HG02852 (cell line): ENCODE data around the gene ITGA3.

Experiments
- ATAC-seq: cut with Tn5 transposase; IDR thresholded peaks from one replicate; pipeline ENCODE4 v1.9.1; 2021; ENCODE audit warnings: mild to moderate bottlenecking, moderate library complexity; ENCODE audit not compliant: unreplicated experiment

The ITGA3 gene

GRCh38 chr17:50090971-50091917 is 35.3 kb downstream of the ITGA3 start:
- no peak for ATAC-seq

- ATAC-seq = no peak
These were observed 36.0 kb downstream of the ITGA3 start for GRCh38 chr17:50091918-50092285.

GRCh38 chr17:50093246-50093645 is 37.3 kb downstream of the ITGA3 start:
- no peak for ATAC-seq

GRCh38 chr17:50093807-50094206 is 37.9 kb downstream of the ITGA3 start:
- no peak for ATAC-seq

DNA sequence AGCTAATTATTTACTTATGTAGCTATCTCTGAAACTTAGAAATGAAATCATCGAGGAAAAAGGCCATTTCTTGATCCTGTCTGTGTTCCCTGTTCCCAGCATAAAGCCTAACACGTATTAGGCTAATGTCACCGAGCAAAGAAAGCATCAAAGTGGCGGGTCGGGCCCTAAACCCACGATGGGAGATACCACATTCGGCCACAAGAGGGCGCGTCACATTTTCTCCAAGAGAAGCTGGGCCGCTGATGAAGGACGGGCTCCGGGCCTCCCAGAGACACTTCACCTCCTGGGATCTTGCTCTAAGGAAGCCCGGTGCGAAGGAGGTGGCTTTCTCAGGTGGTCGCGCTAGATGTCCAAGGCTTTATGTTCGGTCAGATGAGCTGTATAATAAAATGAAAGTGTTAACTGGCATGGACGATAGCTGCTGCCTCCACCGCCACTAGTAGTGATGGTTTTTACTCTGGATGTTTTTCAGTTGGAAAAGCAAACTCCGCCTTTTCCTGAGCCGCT is 38.4 kb downstream of the ITGA3 start:
- ATAC-seq = peak; percentile 30

- peak; percentile 90 for ATAC-seq
These were observed 39.1 kb downstream of the ITGA3 start, which contains the start of gene PDK2 for GRCh38 chr17:50094753-50095619. Gene PDK2, plus strand, starts transcription at chr17:50095351. Its CDS starts 85 bp downstream, at chr17:50095436.

DNA sequence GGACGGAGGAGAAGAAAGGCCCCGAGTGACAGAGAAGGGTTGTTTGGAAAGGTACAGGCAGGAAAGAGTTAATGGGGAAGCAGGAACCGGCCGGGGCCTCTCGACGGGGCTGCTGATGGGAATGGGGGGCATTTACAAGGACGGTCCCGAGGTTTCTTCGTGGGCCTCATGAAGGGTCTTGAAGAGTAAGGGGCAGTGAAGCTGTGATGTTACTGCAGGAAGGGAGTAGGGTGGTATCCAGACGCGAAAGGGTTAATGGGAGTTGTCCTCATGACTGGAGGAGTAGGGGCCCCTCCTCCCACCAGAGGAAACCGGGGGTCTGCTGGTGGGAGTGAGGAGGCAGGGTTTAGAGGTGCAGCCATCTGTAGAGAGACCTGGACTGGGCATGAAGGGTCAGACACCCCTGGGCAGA is 39.7 kb downstream of the ITGA3 start:
- peak; percentile 1 for ATAC-seq

DNA sequence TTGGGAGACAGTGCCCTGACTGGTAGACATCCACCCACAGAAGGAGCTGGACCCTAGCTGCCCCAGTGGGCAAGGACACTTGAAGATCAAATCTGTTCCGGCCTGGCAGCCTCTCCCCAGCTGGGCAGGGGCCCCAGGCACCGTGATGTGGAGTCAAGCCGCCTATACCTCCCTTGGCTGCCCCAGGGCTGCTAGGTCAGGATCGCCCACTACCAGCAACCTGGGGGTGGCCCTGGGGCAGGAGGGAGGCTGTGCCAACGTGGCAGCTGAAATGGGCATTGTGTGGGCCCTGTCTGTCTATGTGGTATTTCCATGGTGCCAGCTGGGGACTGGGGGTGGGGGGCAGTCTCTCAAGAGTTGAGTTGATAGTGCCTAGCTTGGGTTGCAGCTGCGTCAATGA is 40.2 kb downstream of the ITGA3 start:
- no peak for ATAC-seq

DNA sequence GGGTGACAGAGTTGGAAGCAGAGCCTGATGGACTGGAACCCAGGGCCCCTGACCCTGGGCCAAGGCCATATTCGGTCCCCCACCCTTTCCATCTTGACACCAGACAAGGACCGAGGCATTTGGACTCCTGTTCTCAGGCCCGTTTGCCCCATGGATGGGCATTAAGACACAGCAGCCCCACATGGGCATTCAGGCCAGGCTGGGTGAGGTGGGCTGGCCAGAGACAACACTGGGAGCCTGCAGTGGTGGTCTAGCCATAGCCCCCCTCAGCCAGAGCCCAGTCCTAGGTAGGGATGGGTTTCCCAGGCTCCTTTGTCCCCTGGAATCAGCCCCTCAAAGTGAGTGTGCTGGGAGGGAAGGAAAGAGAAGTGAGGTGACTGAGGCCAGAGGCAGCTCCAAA is 40.8 kb downstream of the ITGA3 start:
- no peak for ATAC-seq

- ATAC-seq = no peak
These were observed 41.5 kb downstream of the ITGA3 start for GRCh38 chr17:50097455-50097854.

DNA sequence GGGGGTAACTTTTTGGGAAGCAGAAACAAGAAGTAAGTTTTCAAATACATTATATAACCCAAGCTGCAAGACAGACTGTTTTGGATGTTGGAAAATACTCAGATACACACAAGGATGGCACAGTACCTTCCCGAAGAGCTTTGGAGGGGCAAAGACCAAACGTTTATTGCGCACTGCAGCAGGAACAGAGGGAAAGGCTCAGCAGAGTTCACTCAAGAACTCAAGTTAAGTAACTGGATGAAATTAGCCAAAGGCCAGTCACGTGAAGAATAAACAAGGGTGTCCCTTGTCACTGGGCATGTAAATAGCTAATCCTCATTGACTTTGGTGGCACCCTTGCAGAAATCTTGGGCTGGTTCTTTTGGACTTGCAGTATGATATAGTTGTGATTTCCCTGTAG is 42.0 kb downstream of the ITGA3 start:
- no peak for ATAC-seq

DNA sequence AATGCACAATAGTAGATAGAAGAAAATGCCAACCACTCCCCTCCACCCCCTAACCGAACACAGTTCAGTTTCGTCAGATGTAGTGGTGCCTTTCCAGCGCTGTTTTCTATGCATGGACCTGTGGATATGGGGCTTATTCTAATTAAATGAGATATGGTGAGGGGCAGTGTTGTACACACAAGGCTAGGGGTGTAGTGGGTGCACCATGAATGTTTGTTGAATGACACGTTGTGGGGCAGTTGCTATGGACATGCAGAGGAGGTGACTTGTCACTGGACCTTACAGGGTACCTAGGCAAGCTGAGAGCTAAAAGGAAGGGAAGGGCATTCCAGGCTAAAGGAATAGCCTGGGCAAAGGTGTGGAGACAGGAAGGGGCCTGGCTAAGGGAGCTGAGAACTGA is 42.7 kb downstream of the ITGA3 start:
- no peak for ATAC-seq

GRCh38 chr17:50099003-50099402 is 43.1 kb downstream of the ITGA3 start:
- no peak for ATAC-seq

DNA sequence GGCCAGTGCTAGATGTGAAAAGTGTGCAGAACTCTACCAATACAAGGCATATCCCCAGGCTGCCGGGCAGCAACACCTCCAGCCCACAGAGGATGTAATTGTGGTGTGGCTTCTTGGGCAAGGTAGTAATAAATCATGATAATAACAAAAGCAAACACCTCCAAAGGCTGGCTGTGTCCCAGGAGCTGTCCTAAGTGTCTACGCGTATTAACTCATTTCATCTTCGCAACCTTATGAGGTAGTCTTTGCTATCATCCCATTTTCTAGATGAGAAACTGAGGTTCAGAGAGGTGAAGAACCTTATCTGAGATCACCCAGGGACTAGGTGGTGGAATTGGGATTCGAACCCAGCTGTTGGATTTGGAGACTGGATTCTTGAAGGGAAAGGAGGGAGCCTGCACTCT is 44.6 kb downstream of the ITGA3 start:
- ATAC-seq = no peak

- ATAC-seq = no peak
These were observed 45.0 kb downstream of the ITGA3 start for GRCh38 chr17:50100921-50101345.

- no peak for ATAC-seq
These were observed 45.6 kb downstream of the ITGA3 start for GRCh38 chr17:50101346-50102163.

DNA sequence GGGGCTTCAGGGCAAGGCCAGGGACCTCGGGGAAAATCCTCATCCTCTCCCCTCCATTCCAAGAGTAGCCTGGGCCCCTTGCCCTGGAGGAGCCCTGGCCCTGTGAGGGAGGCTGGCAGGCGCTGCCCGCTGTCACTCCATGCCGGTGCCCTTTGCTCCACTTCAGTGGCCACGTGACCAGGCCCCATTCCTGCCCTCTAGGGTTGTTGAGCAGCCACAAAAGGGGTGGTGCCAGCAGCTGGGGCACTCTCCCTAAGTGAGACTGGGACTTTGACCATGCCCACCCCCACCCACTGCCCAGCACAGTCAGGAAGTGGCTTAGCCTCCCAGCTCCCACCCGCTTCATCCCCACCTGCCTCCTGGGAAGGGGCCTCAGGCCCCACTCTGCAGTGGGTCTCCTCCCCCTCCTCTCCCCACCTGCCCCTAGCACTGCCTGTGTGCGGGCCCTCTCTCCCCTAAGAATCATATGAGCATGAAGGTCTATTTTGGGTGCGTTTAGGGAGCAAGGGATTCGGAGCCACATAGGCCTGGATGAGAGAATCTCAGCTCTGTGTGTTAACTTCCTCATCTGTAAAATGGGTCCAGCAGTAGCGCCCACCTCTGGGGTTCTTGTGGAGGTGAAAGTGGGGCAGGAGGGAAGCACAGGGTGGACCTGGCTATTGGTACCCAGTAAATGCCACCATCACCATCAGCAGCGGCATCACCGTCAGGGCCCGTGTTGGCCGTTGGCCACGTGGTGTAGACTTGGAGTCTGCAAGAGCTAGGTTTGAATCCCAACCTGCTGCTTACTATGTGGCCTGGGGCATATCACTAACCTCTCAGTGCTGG is 46.5 kb downstream of the ITGA3 start:
- no peak for ATAC-seq

DNA sequence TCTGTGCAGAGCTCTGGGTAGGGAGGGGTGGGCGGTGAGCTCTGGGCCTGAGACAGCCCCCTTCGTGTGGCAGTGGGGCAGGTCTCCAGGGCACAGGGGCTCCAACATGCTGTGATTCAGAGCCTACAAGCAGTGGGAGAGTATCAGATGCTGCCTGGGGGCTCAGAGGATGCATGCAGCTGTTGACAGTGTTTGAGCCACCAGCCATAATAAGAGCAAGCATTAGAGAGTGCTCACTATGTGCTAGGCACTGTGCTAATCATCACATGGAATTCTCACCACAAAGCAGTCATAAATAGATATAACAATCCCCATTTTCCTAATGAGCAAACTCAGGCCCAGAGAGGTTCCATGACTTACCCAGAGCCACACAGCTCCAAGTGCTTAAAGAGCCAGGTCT is 47.3 kb downstream of the ITGA3 start:
- no peak for ATAC-seq

DNA sequence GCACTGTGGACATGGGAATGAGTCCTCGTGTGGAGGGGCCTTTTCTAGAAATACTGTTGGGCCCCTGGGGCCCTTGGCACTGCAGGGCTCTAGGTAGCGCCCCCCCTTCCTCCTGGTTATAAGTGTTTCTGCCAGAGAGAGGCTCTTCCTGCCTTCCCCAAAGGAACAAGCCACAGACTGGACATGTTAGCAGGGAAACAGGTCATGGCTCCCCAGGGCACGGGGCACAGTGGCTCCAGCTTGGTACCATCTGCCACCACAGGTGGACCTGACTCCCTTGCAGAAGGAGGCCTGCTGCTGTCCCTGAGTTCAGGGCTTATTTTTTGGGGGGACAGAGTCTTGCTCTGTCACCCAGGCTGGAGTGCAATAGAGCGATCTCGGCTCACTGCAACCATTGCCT is 48.0 kb downstream of the ITGA3 start:
- ATAC-seq = no peak

DNA sequence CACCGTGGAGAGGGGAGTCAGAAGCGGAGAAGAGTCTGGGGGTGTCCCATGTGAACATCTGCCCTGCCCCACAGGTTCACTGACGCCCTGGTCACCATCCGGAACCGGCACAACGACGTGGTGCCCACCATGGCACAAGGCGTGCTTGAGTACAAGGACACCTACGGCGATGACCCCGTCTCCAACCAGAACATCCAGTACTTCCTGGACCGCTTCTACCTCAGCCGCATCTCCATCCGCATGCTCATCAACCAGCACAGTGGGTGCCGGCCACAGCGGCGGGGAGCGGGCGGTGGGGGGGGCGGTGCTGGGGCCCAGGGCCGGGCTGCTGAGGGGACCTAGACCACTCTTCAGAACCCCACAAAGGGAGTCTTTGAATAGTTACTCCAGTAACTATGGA is 49.9 kb downstream of the ITGA3 start:
- no peak for ATAC-seq
